ENCODE results near the gene WDR70.

- TF ChIP-seq CTCF (conservative IDR thresholded peaks at IDR 0.05; ENCODE audit: low read depth, low read length) = no peak
- TF ChIP-seq EZH2 (IDR thresholded peaks at IDR 0.05; ENCODE audit: low read length, unreplicated experiment) = no peak
- no peak for TF ChIP-seq EZH2phosphoT487 (IDR thresholded peaks at IDR 0.05; ENCODE audit: borderline replicate concordance, low read length)
Measured at GRCh38 chr5:37576552-37576951, 197.4 kb downstream of the WDR70 start.
